ENCODE results near the gene IDNK.
A peak's percentile ranks its signal among the peaks of the same experiment; 100 is the strongest.

- TF ChIP-seq CTCF (IDR thresholded peaks at IDR 0.05; ENCODE audit: borderline replicate concordance, extremely low read depth, low read length, poor library complexity, severe bottlenecking) (peak; percentile 76), EZH2 (IDR thresholded peaks at IDR 0.05; ENCODE audit: borderline replicate concordance, low read depth, low read length, severe bottlenecking) (no peak)
Observed at GRCh38 chr9:83620841-83621636, 1.9 kb upstream of the IDNK start.
